GM23338 (cell line): Measurements from ENCODE around the gene TTC39A. TPM values are rescaled to one million over a fixed set of nuclear protein-coding genes. Genes with fewer than 3 reads are reported as not detected.

Source experiments
- ATAC-seq: fragments of 200-7000 bp; cut with Tn5 transposase; 3 replicates; pipeline ENCODE4 v1.9.1; 2020
- DNase-seq: peaks from one replicate; pipeline ENCODE4 v3.0.0-alpha.2; 2015; ENCODE audit warnings: low spot score
- H2AFZ ChIP-seq: fragments of 200-600 bp; sonication (generic); 2 replicates; pipeline ENCODE4 v1.8.0; 2016; ENCODE audit warnings: antibody characterized with exemption, mild to moderate bottlenecking, moderate library complexity
- H3F3A ChIP-seq: fragments of 200-600 bp; sonication (generic); replicated peaks from 2 replicates; pipeline ENCODE4 v1.8.0; 2017; ENCODE audit warnings: antibody characterized with exemption, mixed run types, low read depth
- H3K27ac ChIP-seq: fragments of 200-600 bp; sonication (generic); 2 replicates; pipeline ENCODE4 v1.6.1; 2016; ENCODE audit warnings: low read depth
- H3K27me3 ChIP-seq: fragments of 200-600 bp; sonication (generic); 2 replicates; pipeline ENCODE4 v1.8.0; 2016; ENCODE audit warnings: mild to moderate bottlenecking, mixed run types, moderate library complexity; ENCODE audit not compliant: insufficient read depth
- H3K36me3 ChIP-seq: fragments of 200-600 bp; sonication (generic); 2 replicates; pipeline ENCODE4 v1.8.0; 2016; ENCODE audit warnings: mild to moderate bottlenecking; ENCODE audit not compliant: insufficient read depth
- H3K4me1 ChIP-seq: fragments of 200-600 bp; sonication (generic); 2 replicates; pipeline ENCODE4 v1.8.0; 2016; ENCODE audit warnings: mild to moderate bottlenecking, moderate library complexity; ENCODE audit not compliant: insufficient read depth
- H3K4me2 ChIP-seq: fragments of 200-600 bp; sonication (generic); 2 replicates; pipeline ENCODE4 v1.7.1; 2017; ENCODE audit warnings: mixed run types
- H3K4me3 ChIP-seq: fragments of 200-600 bp; sonication (generic); 2 replicates; pipeline ENCODE4 v1.6.1; 2016; ENCODE audit warnings: mixed run types
- H3K79me2 ChIP-seq: fragments of 200-600 bp; sonication (generic); replicated peaks from 2 replicates; pipeline ENCODE4 v1.8.0; 2017; ENCODE audit warnings: mild to moderate bottlenecking; ENCODE audit not compliant: insufficient read depth
- H3K9me2 ChIP-seq: fragments of 200-600 bp; sonication (generic); 2 replicates; pipeline ENCODE4 v1.8.0; 2017; ENCODE audit not compliant: insufficient read depth
- H4K20me1 ChIP-seq: fragments of 200-600 bp; sonication (generic); replicated peaks from 2 replicates; pipeline ENCODE4 v1.8.0; 2017; ENCODE audit warnings: mild to moderate bottlenecking; ENCODE audit not compliant: insufficient read depth
- H3K27ac Mint-ChIP-seq: 2 replicates; pipeline ENCODE4 v1.8.0; 2020; ENCODE audit warnings: inconsistent platforms, mild to moderate bottlenecking, moderate library complexity, mixed read lengths
- H3K27me3 Mint-ChIP-seq: 3 replicates; pipeline ENCODE4 v1.8.0; 2022; ENCODE audit warnings: low read depth, mild to moderate bottlenecking, moderate library complexity, mixed read lengths, inconsistent platforms; ENCODE audit not compliant: insufficient read depth, poor library complexity
- H3K36me3 Mint-ChIP-seq: 3 replicates; pipeline ENCODE4 v1.8.0; 2021; ENCODE audit warnings: low read depth, mild to moderate bottlenecking, inconsistent platforms, moderate library complexity, mixed read lengths
- H3K4me1 Mint-ChIP-seq: 3 replicates; pipeline ENCODE4 v1.8.0; 2020; ENCODE audit warnings: mild to moderate bottlenecking, inconsistent platforms, mixed read lengths
- H3K4me3 Mint-ChIP-seq: 3 replicates; pipeline ENCODE4 v1.8.0; 2021; ENCODE audit warnings: moderate library complexity, mild to moderate bottlenecking, inconsistent platforms, mixed read lengths
- H3K9me3 Mint-ChIP-seq: 3 replicates; pipeline ENCODE4 v1.8.0; 2020; ENCODE audit warnings: moderate library complexity, mild to moderate bottlenecking, inconsistent platforms, mixed read lengths
- ETS1 ChIP-seq: IDR thresholded peaks from 2 replicates; pipeline ENCODE4 v1.6.1; 2016; ENCODE audit warnings: antibody characterized with exemption
- EZH2 ChIP-seq: fragments of 200-600 bp; sonication (generic); IDR thresholded peaks from one replicate; pipeline ENCODE4 v1.8.0; 2017; ENCODE audit warnings: antibody characterized with exemption, mild to moderate bottlenecking, low read depth; ENCODE audit not compliant: unreplicated experiment
- EZH2phosphoT487 ChIP-seq: fragments of 200-600 bp; sonication (generic); IDR thresholded peaks from one replicate; pipeline ENCODE4 v1.8.1; 2018; ENCODE audit warnings: antibody characterized with exemption; ENCODE audit not compliant: unreplicated experiment
- JUNB ChIP-seq: IDR thresholded peaks from one replicate; pipeline ENCODE4 v1.6.1; 2016; ENCODE audit warnings: antibody characterized with exemption; ENCODE audit not compliant: unreplicated experiment
- NANOG ChIP-seq: IDR thresholded peaks from 2 replicates; pipeline ENCODE4 v1.6.1; 2016; ENCODE audit warnings: antibody characterized with exemption, borderline replicate concordance
- POLR2AphosphoS5 ChIP-seq: IDR thresholded peaks from 2 replicates; pipeline ENCODE4 v1.6.1; 2016; ENCODE audit warnings: antibody characterized with exemption, low read depth
- STAT1 ChIP-seq: IDR thresholded peaks from one replicate; pipeline ENCODE4 v1.6.1; 2016; ENCODE audit warnings: antibody characterized with exemption; ENCODE audit not compliant: unreplicated experiment
- ZNF114 ChIP-seq: fragments of 250-450 bp; sonication (Bioruptor Pico); IDR thresholded peaks from 2 replicates; pipeline ENCODE4 v1.5.0; 2020; ENCODE audit warnings: mild to moderate bottlenecking, moderate library complexity
- ZNF331 ChIP-seq: fragments of 250-450 bp; sonication (Bioruptor Pico); IDR thresholded peaks from 2 replicates; pipeline ENCODE4 v1.5.0; 2020; ENCODE audit warnings: low read depth, mild to moderate bottlenecking, moderate library complexity
- polyA plus RNA-seq: library from polyadenylated mRNA; unstranded; fragments of >200 nt; fragmentation: Nextera tagmentation; extraction: Ambion mirVana; gene quantifications from 2 replicates; pipeline ENCODE4 v1.2.1, GENCODE V29; 2016
- total RNA-seq: library from RNA; depleted of rRNA; stranded (reverse); fragments of >200 nt; shearing (Covaris generic); gene quantifications from 2 replicates; pipeline ENCODE4 v1.2.3, GENCODE V29; 2014
- TF ChIP-seq, protein P1 (sequence below): IDR thresholded peaks from one replicate; pipeline ENCODE4 v1.6.1; 2018; ENCODE audit warnings: antibody characterized with exemption; ENCODE audit not compliant: unreplicated experiment
- TF ChIP-seq, protein P2 (sequence below), 2 experiments: fragments of 200-600 bp in 1 of 2; sonication (generic) in 1 of 2; conservative IDR thresholded peaks; 2 replicates each; pipeline versions ENCODE4 v1.5.1 to v1.6.1; 2016 to 2017; ENCODE audit warnings: antibody characterized with exemption in 2 of 2, low read depth in 2 of 2, mild to moderate bottlenecking in 2 of 2, moderate library complexity in 1 of 2

TTC39A gene
- total and polyA plus RNA-seq, 2 experiments from 2014 or later: 2.3 to 7.1 TPM

DNA sequence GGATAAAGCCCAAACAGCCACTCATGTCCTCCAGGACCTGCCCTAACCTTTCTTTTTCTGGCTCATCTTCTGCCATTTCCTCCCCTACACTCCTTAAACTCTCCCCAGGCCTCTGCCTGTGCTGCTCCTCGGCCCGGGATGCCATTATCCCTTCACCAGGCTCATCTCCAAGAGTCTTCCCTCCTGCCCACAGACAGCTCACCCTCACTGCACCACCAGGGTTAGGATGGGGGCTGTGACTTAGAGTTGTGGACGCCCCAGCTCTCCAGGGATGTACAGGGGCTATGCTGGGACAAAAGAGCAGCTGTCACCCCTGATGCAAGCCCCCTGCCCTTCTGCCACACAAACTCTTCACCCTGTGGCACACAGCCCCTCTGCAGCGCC, 32.0 kb downstream of the TTC39A start (continued):
- no peak for TF ChIP-seq ETS1
- no peak for TF ChIP-seq ZNF114
- no peak for TF ChIP-seq POLR2AphosphoS5
- no peak for TF ChIP-seq STAT1
- TF ChIP-seq EZH2phosphoT487: no peak

DNA sequence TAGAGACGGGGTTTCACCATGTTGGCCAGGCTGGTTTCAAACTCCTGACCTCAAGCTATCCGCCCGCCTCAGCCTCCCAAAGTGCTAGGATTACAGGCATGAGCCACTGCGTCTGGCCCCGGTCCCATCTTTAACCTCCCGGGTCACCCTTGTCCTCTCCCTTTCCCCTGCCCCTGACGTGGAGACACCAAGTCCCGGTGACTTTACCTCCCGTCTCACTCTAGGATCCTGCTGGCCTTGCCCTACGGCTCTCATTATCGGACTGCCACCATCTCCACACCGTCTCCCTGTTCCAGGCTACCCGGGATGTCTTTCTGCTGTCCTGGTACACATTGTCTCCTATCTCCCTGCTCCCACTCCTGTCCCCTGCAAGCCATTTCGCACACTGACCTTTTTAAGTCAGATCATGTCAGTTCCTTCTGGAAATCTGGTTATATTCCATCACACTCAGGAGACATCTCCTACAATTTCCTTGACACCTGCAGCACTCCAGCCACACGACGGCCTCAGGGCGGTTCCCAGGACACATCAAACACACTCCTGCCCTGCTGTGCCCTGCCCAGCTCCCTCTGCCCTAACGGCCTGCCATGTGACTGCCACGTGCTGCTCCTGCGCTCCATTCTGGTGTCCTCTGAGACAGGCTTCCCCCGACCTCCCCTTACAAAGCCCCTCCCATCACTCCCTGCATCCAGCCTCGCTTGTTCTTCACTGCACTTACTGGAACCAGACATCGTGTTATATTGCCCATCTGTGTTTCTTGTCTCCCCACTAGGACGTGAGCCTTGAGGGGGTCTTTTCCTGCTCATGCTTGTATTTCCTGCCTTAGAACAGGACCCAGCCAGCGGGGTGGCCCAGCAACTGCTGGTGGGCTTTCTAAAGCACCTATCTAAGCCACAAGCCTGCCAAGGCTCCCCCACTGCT, 32.7 kb downstream of the TTC39A start:
- Histone ChIP-seq H3K27ac (no peak overlapping the region), H4K20me1 (no peaks in the 10 kb centered on the region), H3K27me3 (no peaks in the 10 kb centered on the region), H3K4me1 (peaks cover 5% of the 10 kb centered on the region; the same call in 1 of the 2 replicates), H3K4me3 (0 out of 2 replicates have a peak overlapping the region, but pooled peaks have one; percentile 8), H2AFZ (peak overlapping the region; percentile 97), H3K36me3 (no peaks in the 10 kb centered on the region), H3K79me2 (no peaks in the 10 kb centered on the region), H3F3A (no peaks in the 10 kb centered on the region), H3K9me2 (no peaks in the 10 kb centered on the region), H3K4me2 (peak overlapping the region; percentile 49; the same call in 1 of the 2 replicates)
- H3K36me3 Mint-ChIP-seq: no peaks in the 10 kb centered on the region; the same call in 2 of the 3 replicates
- no peak overlapping the region for H3K27ac Mint-ChIP-seq
- DNase-seq (no peak), ATAC-seq (no peak)
- peaks cover 15% of the 10 kb centered on the region for H3K27me3 Mint-ChIP-seq
- H3K9me3 Mint-ChIP-seq: peaks cover 10% of the 10 kb centered on the region; the same call in 2 of the 3 replicates
- no peak overlapping the region; the same call in 2 of the 3 replicates for H3K4me3 Mint-ChIP-seq
- H3K4me1 Mint-ChIP-seq: peaks cover 17% of the 10 kb centered on the region; the same call in 2 of the 3 replicates
- TF ChIP-seq ETS1 (no peak), ZNF331 (no peak), STAT1 (no peak), ZNF114 (no peak), EZH2phosphoT487 (no peak), POLR2AphosphoS5 (no peak), EZH2 (no peak), JUNB (no peak), NANOG (no peak)
- TF ChIP-seq, protein P1, sequence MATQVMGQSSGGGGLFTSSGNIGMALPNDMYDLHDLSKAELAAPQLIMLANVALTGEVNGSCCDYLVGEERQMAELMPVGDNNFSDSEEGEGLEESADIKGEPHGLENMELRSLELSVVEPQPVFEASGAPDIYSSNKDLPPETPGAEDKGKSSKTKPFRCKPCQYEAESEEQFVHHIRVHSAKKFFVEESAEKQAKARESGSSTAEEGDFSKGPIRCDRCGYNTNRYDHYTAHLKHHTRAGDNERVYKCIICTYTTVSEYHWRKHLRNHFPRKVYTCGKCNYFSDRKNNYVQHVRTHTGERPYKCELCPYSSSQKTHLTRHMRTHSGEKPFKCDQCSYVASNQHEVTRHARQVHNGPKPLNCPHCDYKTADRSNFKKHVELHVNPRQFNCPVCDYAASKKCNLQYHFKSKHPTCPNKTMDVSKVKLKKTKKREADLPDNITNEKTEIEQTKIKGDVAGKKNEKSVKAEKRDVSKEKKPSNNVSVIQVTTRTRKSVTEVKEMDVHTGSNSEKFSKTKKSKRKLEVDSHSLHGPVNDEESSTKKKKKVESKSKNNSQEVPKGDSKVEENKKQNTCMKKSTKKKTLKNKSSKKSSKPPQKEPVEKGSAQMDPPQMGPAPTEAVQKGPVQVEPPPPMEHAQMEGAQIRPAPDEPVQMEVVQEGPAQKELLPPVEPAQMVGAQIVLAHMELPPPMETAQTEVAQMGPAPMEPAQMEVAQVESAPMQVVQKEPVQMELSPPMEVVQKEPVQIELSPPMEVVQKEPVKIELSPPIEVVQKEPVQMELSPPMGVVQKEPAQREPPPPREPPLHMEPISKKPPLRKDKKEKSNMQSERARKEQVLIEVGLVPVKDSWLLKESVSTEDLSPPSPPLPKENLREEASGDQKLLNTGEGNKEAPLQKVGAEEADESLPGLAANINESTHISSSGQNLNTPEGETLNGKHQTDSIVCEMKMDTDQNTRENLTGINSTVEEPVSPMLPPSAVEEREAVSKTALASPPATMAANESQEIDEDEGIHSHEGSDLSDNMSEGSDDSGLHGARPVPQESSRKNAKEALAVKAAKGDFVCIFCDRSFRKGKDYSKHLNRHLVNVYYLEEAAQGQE: no peak
- TF ChIP-seq, protein P2, sequence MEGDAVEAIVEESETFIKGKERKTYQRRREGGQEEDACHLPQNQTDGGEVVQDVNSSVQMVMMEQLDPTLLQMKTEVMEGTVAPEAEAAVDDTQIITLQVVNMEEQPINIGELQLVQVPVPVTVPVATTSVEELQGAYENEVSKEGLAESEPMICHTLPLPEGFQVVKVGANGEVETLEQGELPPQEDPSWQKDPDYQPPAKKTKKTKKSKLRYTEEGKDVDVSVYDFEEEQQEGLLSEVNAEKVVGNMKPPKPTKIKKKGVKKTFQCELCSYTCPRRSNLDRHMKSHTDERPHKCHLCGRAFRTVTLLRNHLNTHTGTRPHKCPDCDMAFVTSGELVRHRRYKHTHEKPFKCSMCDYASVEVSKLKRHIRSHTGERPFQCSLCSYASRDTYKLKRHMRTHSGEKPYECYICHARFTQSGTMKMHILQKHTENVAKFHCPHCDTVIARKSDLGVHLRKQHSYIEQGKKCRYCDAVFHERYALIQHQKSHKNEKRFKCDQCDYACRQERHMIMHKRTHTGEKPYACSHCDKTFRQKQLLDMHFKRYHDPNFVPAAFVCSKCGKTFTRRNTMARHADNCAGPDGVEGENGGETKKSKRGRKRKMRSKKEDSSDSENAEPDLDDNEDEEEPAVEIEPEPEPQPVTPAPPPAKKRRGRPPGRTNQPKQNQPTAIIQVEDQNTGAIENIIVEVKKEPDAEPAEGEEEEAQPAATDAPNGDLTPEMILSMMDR (conservative IDR thresholded peaks at IDR 0.05; ENCODE audit: low read depth in 2 of 2): no peak
